ENCODE results near the gene RPS28.

RPS28 gene

DNA sequence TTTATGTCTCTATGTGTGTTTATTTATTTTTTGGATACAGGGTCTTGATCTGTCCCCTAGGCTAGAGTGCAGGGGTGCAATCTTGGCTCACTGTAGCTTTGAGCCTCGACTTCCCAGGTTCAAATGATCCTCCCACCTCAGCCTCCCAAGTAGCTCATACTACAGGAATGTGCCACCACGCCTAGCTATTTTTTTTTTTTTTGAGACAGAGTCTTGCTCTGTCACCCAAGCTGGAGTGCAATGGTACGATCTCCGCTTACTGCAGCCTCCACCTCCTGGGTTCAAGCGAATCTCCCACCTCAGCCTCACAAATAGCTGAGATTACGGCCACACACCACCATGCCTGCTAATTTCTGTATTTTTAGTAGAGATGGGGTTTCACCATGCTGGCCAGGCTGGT, 37.7 kb downstream of the RPS28 start (continued):
- TF ChIP-seq ARNTL (CRISPR knock-in tag; IDR thresholded peaks at IDR 0.05; ENCODE audit: borderline replicate concordance, low read depth) (no peak), ZNF8 (CRISPR knock-in tag; IDR thresholded peaks at IDR 0.05) (no peak), SNAI2 (CRISPR knock-in tag; IDR thresholded peaks at IDR 0.05) (no peak), ZFP3 (CRISPR knock-in tag; IDR thresholded peaks at IDR 0.05) (no peak), OSR1 (CRISPR knock-in tag; IDR thresholded peaks at IDR 0.05) (no peak)

DNA sequence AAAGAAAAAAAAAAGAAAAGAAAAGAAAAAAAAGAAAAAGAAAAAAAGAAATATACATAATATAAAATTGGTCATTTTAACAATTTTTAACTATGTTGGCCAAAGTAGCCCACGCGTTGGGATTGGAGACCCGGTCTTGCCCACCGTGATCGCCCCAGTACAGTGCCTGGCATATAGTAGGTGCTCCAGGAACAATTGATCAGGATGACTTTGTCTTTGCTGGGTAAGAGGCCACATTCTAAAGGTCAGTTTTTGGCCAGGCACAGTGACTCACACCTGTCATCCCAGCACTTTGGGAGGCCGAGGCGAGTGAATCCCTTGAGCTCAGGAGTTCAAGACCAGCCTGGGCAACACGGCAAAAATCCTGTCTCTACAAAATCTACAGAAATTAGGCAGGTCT, 38.9 kb downstream of the RPS28 start:
- TF ChIP-seq RARB (CRISPR knock-in tag; IDR thresholded peaks at IDR 0.05) (no peak), ZFP30 (CRISPR knock-in tag; IDR thresholded peaks at IDR 0.05) (no peak), ARNTL (CRISPR knock-in tag; IDR thresholded peaks at IDR 0.05; ENCODE audit: borderline replicate concordance, low read depth) (no peak), ESRRG (CRISPR knock-in tag; IDR thresholded peaks at IDR 0.05) (no peak), ZNF8 (CRISPR knock-in tag; IDR thresholded peaks at IDR 0.05) (no peak), ZNF565 (CRISPR knock-in tag; conservative IDR thresholded peaks at IDR 0.05; ENCODE audit: low read depth) (no peak), TOX (CRISPR knock-in tag; IDR thresholded peaks at IDR 0.05; ENCODE audit: borderline replicate concordance) (no peak), GLIS3 (CRISPR knock-in tag; IDR thresholded peaks at IDR 0.05) (no peak), ZNF70 (CRISPR knock-in tag; IDR thresholded peaks at IDR 0.05) (no peak), PPARA (CRISPR knock-in tag; IDR thresholded peaks at IDR 0.05; ENCODE audit: borderline replicate concordance) (no peak)
- TF ChIP-seq, protein P1, sequence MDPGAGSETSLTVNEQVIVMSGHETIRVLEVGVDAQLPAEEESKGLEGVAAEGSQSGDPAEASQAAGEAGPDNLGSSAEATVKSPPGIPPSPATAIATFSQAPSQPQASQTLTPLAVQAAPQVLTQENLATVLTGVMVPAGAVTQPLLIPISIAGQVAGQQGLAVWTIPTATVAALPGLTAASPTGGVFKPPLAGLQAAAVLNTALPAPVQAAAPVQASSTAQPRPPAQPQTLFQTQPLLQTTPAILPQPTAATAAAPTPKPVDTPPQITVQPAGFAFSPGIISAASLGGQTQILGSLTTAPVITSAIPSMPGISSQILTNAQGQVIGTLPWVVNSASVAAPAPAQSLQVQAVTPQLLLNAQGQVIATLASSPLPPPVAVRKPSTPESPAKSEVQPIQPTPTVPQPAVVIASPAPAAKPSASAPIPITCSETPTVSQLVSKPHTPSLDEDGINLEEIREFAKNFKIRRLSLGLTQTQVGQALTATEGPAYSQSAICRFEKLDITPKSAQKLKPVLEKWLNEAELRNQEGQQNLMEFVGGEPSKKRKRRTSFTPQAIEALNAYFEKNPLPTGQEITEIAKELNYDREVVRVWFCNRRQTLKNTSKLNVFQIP (CRISPR knock-in tag; IDR thresholded peaks at IDR 0.05; ENCODE audit: borderline replicate concordance, low read depth), result no peak
- TF ChIP-seq, protein P2, sequence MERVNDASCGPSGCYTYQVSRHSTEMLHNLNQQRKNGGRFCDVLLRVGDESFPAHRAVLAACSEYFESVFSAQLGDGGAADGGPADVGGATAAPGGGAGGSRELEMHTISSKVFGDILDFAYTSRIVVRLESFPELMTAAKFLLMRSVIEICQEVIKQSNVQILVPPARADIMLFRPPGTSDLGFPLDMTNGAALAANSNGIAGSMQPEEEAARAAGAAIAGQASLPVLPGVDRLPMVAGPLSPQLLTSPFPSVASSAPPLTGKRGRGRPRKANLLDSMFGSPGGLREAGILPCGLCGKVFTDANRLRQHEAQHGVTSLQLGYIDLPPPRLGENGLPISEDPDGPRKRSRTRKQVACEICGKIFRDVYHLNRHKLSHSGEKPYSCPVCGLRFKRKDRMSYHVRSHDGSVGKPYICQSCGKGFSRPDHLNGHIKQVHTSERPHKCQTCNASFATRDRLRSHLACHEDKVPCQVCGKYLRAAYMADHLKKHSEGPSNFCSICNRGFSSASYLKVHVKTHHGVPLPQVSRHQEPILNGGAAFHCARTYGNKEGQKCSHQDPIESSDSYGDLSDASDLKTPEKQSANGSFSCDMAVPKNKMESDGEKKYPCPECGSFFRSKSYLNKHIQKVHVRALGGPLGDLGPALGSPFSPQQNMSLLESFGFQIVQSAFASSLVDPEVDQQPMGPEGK (CRISPR knock-in tag; IDR thresholded peaks at IDR 0.05; ENCODE audit: borderline replicate concordance), result no peak
- no peak for ATAC-seq

DNA sequence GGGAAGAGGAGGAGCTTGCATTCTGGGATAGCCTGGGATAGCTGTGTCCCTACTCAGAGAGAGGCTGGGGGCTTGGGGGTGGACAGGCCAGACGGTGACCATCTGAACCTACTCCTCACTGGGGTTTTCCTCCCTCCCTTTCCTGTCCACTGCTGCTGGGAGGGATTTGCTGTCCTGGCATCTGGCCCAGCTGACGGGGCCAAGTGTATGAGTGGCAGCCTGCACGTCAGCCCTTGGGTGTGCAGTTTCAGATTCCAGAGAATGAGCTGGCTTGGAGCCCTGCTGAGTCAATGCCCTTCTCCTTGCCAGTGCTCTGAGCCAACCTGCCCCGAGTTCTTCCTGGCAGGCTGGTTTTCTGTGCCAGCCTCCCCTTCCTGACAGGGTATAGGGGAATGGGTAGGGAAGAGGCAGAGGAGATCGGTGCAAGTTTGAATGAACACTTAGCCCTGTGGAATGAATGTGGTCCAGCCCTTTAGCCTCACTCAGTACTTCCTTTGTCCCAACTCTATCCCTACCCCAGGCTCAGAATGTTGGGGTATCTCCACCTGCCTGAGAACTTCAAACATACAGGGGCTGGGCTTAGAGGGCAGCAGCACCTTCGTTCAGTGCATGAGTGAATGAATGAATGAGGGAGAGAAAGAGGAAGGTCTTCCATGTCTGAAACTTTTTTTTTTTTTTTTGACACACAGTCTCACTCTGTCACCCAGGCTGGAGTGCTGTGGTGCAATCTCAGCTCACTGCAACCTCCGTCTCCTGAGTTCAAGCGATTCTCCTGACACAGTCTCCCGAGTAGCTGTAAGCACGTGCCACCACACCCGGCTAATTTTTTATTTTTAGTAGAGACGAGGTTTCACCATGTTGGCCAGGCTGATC, 40.9 kb downstream of the RPS28 start:
- TF ChIP-seq ZFP3 (CRISPR knock-in tag; IDR thresholded peaks at IDR 0.05) (peak; percentile 73; the same call in 1 of the 2 replicates), ZNF70 (CRISPR knock-in tag; IDR thresholded peaks at IDR 0.05) (no peak)
- ATAC-seq, result peak; percentile 84

DNA sequence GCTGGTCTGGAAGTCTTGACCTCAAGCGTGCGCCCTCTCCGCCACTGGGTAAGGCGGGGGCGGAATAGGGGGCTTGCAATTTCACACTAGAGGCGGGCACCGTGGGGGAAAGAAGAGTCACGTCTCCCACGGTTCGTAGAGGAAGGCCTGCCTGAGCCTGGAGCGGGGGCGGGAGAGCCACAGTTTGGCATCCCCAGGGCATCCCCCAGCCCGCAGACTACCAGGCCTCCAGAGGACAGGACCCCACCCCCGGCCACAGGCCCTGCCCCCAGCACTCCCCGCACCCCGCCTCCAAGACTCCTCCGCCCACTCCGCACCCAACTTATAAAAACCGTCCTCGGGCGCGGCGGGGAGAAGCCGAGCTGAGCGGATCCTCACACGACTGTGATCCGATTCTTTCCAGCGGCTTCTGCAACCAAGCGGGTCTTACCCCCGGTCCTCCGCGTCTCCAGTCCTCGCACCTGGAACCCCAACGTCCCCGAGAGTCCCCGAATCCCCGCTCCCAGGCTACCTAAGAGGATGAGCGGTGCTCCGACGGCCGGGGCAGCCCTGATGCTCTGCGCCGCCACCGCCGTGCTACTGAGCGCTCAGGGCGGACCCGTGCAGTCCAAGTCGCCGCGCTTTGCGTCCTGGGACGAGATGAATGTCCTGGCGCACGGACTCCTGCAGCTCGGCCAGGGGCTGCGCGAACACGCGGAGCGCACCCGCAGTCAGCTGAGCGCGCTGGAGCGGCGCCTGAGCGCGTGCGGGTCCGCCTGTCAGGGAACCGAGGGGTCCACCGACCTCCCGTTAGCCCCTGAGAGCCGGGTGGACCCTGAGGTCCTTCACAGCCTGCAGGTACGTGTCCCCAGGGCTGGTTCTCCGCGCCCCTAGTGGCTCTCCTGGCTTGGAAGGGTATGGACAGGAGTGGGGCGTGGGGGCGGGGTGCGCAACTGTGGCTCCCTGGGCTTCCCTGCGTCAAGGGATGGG, 42.8 kb downstream of the RPS28 start, which contains the start of gene ANGPTL4:
TSS of gene ANGPTL4 (plus strand) at position 353 of the 969 bp plus-strand sequence. CDS start at position 520, 167 bp downstream.
- peak; percentile 67 for ATAC-seq

DNA sequence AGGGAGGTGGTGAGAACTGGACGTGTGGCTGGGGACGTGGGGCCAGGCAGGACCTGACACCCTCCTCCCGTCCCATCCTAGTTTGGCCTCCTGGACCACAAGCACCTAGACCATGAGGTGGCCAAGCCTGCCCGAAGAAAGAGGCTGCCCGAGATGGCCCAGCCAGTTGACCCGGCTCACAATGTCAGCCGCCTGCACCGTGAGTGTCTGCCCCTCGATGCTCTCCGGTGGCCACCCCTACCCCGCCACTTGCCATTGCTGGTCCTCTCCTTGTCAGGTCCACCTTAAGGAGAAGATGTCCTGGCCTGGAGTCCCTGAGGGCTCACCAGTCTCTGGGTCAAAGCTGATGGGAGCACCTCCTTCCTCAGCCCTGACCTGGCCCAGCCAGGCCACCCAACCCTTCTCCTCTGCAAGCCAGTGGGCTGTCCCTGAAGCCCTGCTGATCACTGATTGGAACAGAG, 44.9 kb downstream of the RPS28 start:
- no peak for TF ChIP-seq BACH2 (CRISPR knock-in tag; IDR thresholded peaks at IDR 0.05; ENCODE audit: borderline replicate concordance)

More for the DNA sequence above, 42.8 kb downstream of the RPS28 start, which contains the start of gene ANGPTL4:
- no peak for TF ChIP-seq TOX (CRISPR knock-in tag; IDR thresholded peaks at IDR 0.05; ENCODE audit: borderline replicate concordance)
- no peak for TF ChIP-seq CSDC2 (CRISPR knock-in tag; IDR thresholded peaks at IDR 0.05)
- TF ChIP-seq ZFP3 (CRISPR knock-in tag; IDR thresholded peaks at IDR 0.05), result 0 out of 2 replicates have a peak, but pooled peaks have one; percentile 25

DNA sequence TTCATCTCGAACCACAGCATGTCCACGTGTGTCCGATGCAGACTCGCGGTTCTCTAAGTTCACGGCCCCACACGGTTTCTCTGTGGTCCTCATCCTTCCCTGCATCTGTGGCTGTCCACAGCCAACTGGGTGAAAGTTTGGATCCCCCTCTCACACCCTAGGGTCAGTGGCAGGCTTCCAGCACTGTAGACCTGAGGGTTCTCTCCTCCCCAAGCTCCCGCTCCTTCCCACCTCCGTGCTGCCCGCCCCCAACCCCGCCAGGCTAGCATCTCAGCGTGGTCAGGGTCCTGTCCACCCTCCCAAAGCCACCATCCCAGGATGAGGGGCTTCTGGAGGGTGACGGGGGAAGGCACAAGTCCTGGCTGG, 45.6 kb downstream of the RPS28 start:
- no peak; the same call in 2 of the 3 replicates for ATAC-seq
- TF ChIP-seq, protein P3, sequence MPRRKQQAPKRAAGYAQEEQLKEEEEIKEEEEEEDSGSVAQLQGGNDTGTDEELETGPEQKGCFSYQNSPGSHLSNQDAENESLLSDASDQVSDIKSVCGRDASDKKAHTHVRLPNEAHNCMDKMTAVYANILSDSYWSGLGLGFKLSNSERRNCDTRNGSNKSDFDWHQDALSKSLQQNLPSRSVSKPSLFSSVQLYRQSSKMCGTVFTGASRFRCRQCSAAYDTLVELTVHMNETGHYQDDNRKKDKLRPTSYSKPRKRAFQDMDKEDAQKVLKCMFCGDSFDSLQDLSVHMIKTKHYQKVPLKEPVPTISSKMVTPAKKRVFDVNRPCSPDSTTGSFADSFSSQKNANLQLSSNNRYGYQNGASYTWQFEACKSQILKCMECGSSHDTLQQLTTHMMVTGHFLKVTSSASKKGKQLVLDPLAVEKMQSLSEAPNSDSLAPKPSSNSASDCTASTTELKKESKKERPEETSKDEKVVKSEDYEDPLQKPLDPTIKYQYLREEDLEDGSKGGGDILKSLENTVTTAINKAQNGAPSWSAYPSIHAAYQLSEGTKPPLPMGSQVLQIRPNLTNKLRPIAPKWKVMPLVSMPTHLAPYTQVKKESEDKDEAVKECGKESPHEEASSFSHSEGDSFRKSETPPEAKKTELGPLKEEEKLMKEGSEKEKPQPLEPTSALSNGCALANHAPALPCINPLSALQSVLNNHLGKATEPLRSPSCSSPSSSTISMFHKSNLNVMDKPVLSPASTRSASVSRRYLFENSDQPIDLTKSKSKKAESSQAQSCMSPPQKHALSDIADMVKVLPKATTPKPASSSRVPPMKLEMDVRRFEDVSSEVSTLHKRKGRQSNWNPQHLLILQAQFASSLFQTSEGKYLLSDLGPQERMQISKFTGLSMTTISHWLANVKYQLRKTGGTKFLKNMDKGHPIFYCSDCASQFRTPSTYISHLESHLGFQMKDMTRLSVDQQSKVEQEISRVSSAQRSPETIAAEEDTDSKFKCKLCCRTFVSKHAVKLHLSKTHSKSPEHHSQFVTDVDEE (CRISPR knock-in tag; IDR thresholded peaks at IDR 0.05), result no peak
- no peak for TF ChIP-seq TCF4 (CRISPR knock-in tag; IDR thresholded peaks at IDR 0.05; ENCODE audit: borderline replicate concordance)
- TF ChIP-seq RARB (CRISPR knock-in tag; IDR thresholded peaks at IDR 0.05), result no peak
- no peak for TF ChIP-seq ESRRG (CRISPR knock-in tag; IDR thresholded peaks at IDR 0.05)
- TF ChIP-seq ZFP3 (CRISPR knock-in tag; IDR thresholded peaks at IDR 0.05), result no peak
- no peak for TF ChIP-seq ZNF565 (CRISPR knock-in tag; conservative IDR thresholded peaks at IDR 0.05; ENCODE audit: low read depth)
- TF ChIP-seq, protein P4, sequence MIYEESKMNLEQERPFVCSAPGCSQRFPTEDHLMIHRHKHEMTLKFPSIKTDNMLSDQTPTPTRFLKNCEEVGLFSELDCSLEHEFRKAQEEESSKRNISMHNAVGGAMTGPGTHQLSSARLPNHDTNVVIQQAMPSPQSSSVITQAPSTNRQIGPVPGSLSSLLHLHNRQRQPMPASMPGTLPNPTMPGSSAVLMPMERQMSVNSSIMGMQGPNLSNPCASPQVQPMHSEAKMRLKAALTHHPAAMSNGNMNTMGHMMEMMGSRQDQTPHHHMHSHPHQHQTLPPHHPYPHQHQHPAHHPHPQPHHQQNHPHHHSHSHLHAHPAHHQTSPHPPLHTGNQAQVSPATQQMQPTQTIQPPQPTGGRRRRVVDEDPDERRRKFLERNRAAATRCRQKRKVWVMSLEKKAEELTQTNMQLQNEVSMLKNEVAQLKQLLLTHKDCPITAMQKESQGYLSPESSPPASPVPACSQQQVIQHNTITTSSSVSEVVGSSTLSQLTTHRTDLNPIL (CRISPR knock-in tag; IDR thresholded peaks at IDR 0.05; ENCODE audit: low read depth), result 0 out of 2 replicates have a peak, but pooled peaks have one; percentile 9
- 0 out of 2 replicates have a peak, but pooled peaks have one; percentile 31 for TF ChIP-seq CSDC2 (CRISPR knock-in tag; IDR thresholded peaks at IDR 0.05)

More for the DNA sequence above, 44.9 kb downstream of the RPS28 start:
- no peak for ATAC-seq
